K562 (cell line): ENCODE data around the gene MAN1A1. TPM values are rescaled to one million over a fixed set of nuclear protein-coding genes. Genes with fewer than 3 reads are reported as not detected.

Experiments used
- CCAR2 ChIP-seq: fragments of 200-400 bp; formaldehyde crosslinking; IDR thresholded peaks from 2 replicates; pipeline ENCODE4 v1.6.1; 2017; ENCODE audit warnings: mild to moderate bottlenecking, low read depth, low read length
- CTCFL ChIP-seq: IDR thresholded peaks from 2 replicates; pipeline ENCODE4 v1.6.1; 2011; ENCODE audit warnings: borderline replicate concordance, low read depth, mild to moderate bottlenecking, moderate library complexity, low read length; ENCODE audit not compliant: insufficient read depth, poor library complexity, severe bottlenecking
- DDX20 ChIP-seq: fragments of 450-650 bp; IDR thresholded peaks from 2 replicates; pipeline ENCODE4 v1.6.1; 2016; ENCODE audit warnings: missing genetic modification characterization, low read depth, mild to moderate bottlenecking, missing compliant biosample characterization, moderate library complexity
- ETS2 ChIP-seq: IDR thresholded peaks from 2 replicates; pipeline ENCODE4 v1.6.1; 2016; ENCODE audit warnings: borderline replicate concordance, missing genetic modification characterization, mild to moderate bottlenecking, moderate library complexity, missing compliant biosample characterization; ENCODE audit not compliant: poor library complexity, severe bottlenecking
- FOXA3 ChIP-seq, 2 experiments: fragments of 450-650 bp in 1 of 2; sonication (generic) in 1 of 2; formaldehyde crosslinking; IDR thresholded peaks in 1 of 2; conservative IDR thresholded peaks in 1 of 2; 2 replicates each; pipeline versions ENCODE4 v1.4.0 to v1.8.0; 2020 to 2022; ENCODE audit warnings: mild to moderate bottlenecking in 2 of 2, missing genetic modification reagents in 1 of 2
- FOXP1 ChIP-seq: sonication (generic); formaldehyde crosslinking; IDR thresholded peaks from 2 replicates; pipeline ENCODE4 v1.8.0; 2022; ENCODE audit warnings: mild to moderate bottlenecking, missing genetic modification reagents
- HOXB6 ChIP-seq: fragments of 250-450 bp; sonication (Bioruptor Pico); IDR thresholded peaks from 2 replicates; pipeline ENCODE4 v1.5.1; 2022; ENCODE audit warnings: mild to moderate bottlenecking, borderline replicate concordance
- PREB ChIP-seq: sonication (generic); formaldehyde crosslinking; IDR thresholded peaks from 2 replicates; pipeline ENCODE4 v1.8.1; 2023; ENCODE audit warnings: mild to moderate bottlenecking, missing genetic modification reagents
- SFPQ ChIP-seq: fragments of 200-400 bp; formaldehyde crosslinking; IDR thresholded peaks from 2 replicates; pipeline ENCODE4 v1.6.1; 2017; ENCODE audit warnings: mild to moderate bottlenecking, low read depth, low read length, moderate library complexity
- SIN3A ChIP-seq, 2 experiments: fragments of 150-350 bp in 1 of 2; IDR thresholded peaks; 2 replicates each; pipeline ENCODE4 v1.6.1; 2011 to 2016; ENCODE audit warnings: borderline replicate concordance in 2 of 2, low read depth in 2 of 2, low read length in 2 of 2, mild to moderate bottlenecking in 2 of 2, moderate library complexity in 2 of 2; ENCODE audit not compliant: control insufficient read depth in 1 of 2
- SOX6 ChIP-seq: fragments of 450-650 bp; IDR thresholded peaks from 2 replicates; pipeline ENCODE4 v1.6.1; 2014; ENCODE audit warnings: mild to moderate bottlenecking
- STAG1 ChIP-seq: sonication (generic); formaldehyde crosslinking; IDR thresholded peaks from 2 replicates; pipeline ENCODE4 v1.5.0; 2020; ENCODE audit warnings: missing genetic modification reagents, borderline replicate concordance
- ZFPM2 ChIP-seq: fragments of 250-450 bp; sonication (Bioruptor Pico); IDR thresholded peaks from 2 replicates; pipeline ENCODE4 v1.5.1; 2022; ENCODE audit warnings: mild to moderate bottlenecking
- ZNF143 ChIP-seq: sonication (generic); formaldehyde crosslinking; IDR thresholded peaks from 2 replicates; pipeline ENCODE4 v1.9.0; 2022; ENCODE audit warnings: mild to moderate bottlenecking, missing genetic modification reagents
- ZNF24 ChIP-seq: fragments of 450-650 bp; IDR thresholded peaks from 2 replicates; pipeline ENCODE4 v1.6.1; 2016
- ZNF280A ChIP-seq: fragments of 450-650 bp; IDR thresholded peaks from 2 replicates; pipeline ENCODE4 v1.6.1; 2018; ENCODE audit warnings: mild to moderate bottlenecking, low read depth; ENCODE audit not compliant: partially characterized antibody
- ZNF3 ChIP-seq: fragments of 250-450 bp; sonication (Bioruptor Pico); IDR thresholded peaks from 2 replicates; pipeline ENCODE4 v1.5.0; 2021; ENCODE audit warnings: mild to moderate bottlenecking, moderate library complexity
- ZNF707 ChIP-seq: fragments of 250-450 bp; sonication (Bioruptor Pico); conservative IDR thresholded peaks from 2 replicates; pipeline ENCODE4 v1.8.0; 2022; ENCODE audit warnings: inconsistent platforms, mild to moderate bottlenecking, moderate library complexity
- ZSCAN32 ChIP-seq: fragments of 450-650 bp; formaldehyde crosslinking; IDR thresholded peaks from 2 replicates; pipeline ENCODE4 v1.4.0; 2020; ENCODE audit warnings: mild to moderate bottlenecking, moderate library complexity
- polyA plus RNA-seq, 8 experiments: library from polyadenylated mRNA; depleted of rRNA in 4 of 8; stranded (reverse) in 5 of 8; unstranded in 3 of 8; fragments of >200 nt; fragmentation: Nextera tagmentation in 2 of 8; fragmentation: Illumina TruSeq in 1 of 8; extraction: Ambion mirVana in 2 of 8; extraction: Trizol in 1 of 8; gene quantifications; 2 replicates each; pipeline versions ENCODE4 v1.2.1 to v1.2.3, GENCODE V29; 2011 to 2014; ENCODE audit warnings: inconsistent platforms in 1 of 8, missing spikeins in 1 of 8
- total RNA-seq, 7 experiments: library from RNA; depleted of rRNA in 6 of 7; stranded (reverse); fragments of >200 nt in 6 of 7; fragmentation: Illumina TruSeq in 2 of 7; extraction: Trizol in 2 of 7; gene quantifications; 2 replicates each; pipeline versions ENCODE4 v1.2.1 to v1.2.3, GENCODE V29; 2011 to 2021; ENCODE audit warnings: low replicate concordance in 1 of 7

The MAN1A1 gene
- total and polyA plus RNA-seq, 9 of the 15 experiments (the other 6 are each of a cell fraction or from before 2014, with no cell fraction given): 24.5 to 78.4 (median 59.7) TPM

GRCh38 chr6:119347466-119348095 is 2.0 kb downstream of the MAN1A1 start (continued):
- TF ChIP-seq CTCFL (no peak), ZSCAN32 (no peak), FOXA3 (CRISPR knock-in tag; conservative IDR thresholded peaks at IDR 0.05 in 1 of 2, IDR thresholded peaks at IDR 0.05 in 1 of 2) (no peak), STAG1 (CRISPR knock-in tag) (no peak), DDX20 (no peak), PREB (CRISPR knock-in tag) (no peak), HOXB6 (no peak), ZNF280A (no peak), SIN3A (IDR thresholded peaks at IDR 0.05; ENCODE audit: borderline replicate concordance in 2 of 2, control insufficient read depth in 1 of 2, low read depth in 2 of 2, low read length in 2 of 2) (peak; percentile 26 to 89; a peak in 1 of 4 replicates), SOX6 (no peak), CCAR2 (no peak), ZNF24 (no peak), SFPQ (no peak), ZFPM2 (CRISPR knock-in tag) (no peak), ZNF143 (CRISPR knock-in tag) (no peak), ZNF3 (CRISPR knock-in tag) (no peak), ETS2 (no peak), ZNF707 (CRISPR knock-in tag) (no peak), FOXP1 (CRISPR knock-in tag) (no peak)
